ENCODE data around the gene ERBB4.

Gene ERBB4

GRCh38 chr2:212385241-212385640, 153.4 kb downstream of the ERBB4 start:
- CTCF ChIA-PET: no interaction called here
- no peaks in the 10 kb centered on the region for H3K4me1 Mint-ChIP-seq

DNA sequence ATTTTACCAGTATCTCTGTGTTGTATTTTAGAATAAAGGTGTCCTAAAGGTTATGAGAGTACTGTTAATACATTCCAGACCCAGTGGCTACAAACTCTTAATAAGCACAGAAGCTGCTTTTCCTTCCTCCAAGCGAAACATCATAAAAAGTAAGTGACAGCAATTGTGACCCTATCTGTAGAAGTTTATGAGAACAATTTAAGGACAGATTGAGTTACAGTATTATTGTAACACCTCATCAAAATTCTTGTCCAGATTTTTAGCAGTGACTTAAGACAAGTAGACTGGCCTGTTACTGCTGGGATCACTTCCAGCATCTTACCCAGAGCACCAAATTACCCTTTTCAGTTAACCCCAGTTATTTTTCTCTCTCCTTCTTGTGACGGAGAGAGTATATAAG, 154.6 kb downstream of the ERBB4 start:
- CTCF ChIA-PET: no interaction called here
- no peaks in the 10 kb centered on the region for H3K9me3 Mint-ChIP-seq
- no peaks in the 10 kb centered on the region for H3K4me1 Mint-ChIP-seq
- DNase-seq: no peak
- no peaks in the 10 kb centered on the region for H3K27me3 Mint-ChIP-seq
- no peak overlapping the region for H3K27ac Mint-ChIP-seq
- H3K36me3 Mint-ChIP-seq: no peaks in the 10 kb centered on the region
- H3K4me3 Mint-ChIP-seq: no peak overlapping the region

More at GRCh38 chr2:212385241-212385640, 153.4 kb downstream of the ERBB4 start:
- Mint-ChIP-seq H3K27me3 (no peaks in the 10 kb centered on the region), H3K4me3 (no peak overlapping the region), H3K9me3 (no peaks in the 10 kb centered on the region), H3K36me3 (no peaks in the 10 kb centered on the region), H3K27ac (no peak overlapping the region)
- DNase-seq: no peak

DNA sequence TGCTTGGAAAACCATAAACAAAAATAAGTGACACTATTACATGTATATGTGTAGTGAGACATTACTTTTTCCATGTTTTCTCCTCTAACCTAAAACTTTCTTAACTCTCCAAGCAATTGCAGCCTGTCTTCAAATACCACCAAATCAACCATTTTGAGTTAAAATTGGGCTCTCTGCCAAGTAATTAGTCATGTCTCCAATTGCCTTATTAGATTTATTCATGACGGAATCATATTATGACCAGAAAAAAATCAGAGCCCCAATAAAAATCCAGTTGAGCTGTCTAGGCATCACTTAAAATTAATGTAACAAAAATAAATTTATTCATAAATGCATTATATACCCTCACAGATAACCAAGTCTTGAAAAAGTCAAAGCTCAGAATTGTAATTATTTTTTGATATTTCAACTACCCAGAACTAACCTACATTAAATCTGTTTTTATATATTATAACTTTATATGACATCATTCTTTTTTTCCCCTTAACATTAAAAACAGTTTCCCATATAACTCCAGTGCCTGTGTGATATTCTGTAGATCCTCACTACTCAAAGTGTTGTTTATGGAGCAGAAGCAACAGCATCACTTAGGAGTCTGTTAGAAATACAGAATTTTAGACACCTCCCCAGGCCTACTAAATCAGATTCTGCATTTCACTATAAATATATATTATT, 157.0 kb downstream of the ERBB4 start:
- CTCF ChIA-PET: no interaction called here
- Mint-ChIP-seq H3K36me3 (no peaks in the 10 kb centered on the region), H3K9me3 (no peaks in the 10 kb centered on the region), H3K4me3 (no peak overlapping the region), H3K27me3 (no peaks in the 10 kb centered on the region), H3K4me1 (no peaks in the 10 kb centered on the region), H3K27ac (no peak overlapping the region)
- DNase-seq: no peak

- no peaks in the 10 kb centered on the region for H3K27me3 Mint-ChIP-seq
- H3K36me3 Mint-ChIP-seq: no peaks in the 10 kb centered on the region
- CTCF ChIA-PET: no interaction called here
These were observed 159.5 kb downstream of the ERBB4 start for GRCh38 chr2:212379103-212379502.

GRCh38 chr2:212367431-212367830, 171.2 kb downstream of the ERBB4 start:
- CTCF ChIA-PET: no interaction called here
- no peak for DNase-seq
- no peaks in the 10 kb centered on the region for H3K4me1 Mint-ChIP-seq
- no peak overlapping the region for H3K27ac Mint-ChIP-seq
- H3K27me3 Mint-ChIP-seq: no peaks in the 10 kb centered on the region
- H3K9me3 Mint-ChIP-seq: no peaks in the 10 kb centered on the region
- no peaks in the 10 kb centered on the region for H3K36me3 Mint-ChIP-seq
- no peak overlapping the region for H3K4me3 Mint-ChIP-seq

More at GRCh38 chr2:212379103-212379502, 159.5 kb downstream of the ERBB4 start:
- DNase-seq: no peak
- Mint-ChIP-seq H3K27ac (no peak overlapping the region), H3K4me3 (no peak overlapping the region), H3K4me1 (no peaks in the 10 kb centered on the region), H3K9me3 (no peaks in the 10 kb centered on the region)

DNA sequence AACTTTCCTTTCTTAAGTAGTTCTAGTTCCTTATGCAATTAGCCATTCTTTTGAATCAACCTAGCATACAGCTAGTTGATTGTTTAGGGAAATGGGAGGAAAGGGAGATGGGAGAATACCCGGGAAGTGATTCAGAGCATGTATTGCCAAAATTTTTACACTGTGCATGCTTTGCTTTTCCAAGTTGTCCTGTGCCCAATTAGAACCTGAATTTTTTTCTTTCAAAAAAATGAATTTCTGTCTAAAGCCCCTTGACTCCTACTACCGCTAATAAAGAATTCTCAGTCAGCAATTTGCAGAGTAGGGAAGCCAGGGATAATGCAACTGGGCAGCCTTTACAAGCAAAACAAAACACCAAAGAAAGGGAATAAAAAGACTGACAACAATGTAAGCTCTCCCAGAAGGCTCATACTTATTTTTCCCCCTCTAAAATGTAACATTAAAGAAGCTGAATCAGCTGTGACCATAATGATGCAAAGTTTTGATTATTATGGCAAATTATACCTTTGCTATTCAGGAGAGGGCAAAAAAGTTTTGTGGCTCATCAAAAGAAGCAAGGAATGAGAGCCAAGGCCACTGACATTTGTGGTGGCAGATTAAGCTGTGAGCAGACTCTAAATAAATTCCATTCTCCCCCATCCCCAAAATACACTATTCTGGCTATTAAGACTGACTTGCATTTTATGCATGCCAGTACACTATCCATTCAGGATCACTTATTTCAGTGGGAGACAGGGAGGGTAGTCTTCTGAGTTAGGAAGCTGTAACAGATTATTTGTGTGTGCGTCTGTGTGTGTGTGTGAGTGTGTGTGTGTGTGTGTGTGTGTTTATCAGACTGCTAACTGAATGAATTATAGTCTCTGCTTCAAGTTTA, 174.3 kb downstream of the ERBB4 start:
- DNase-seq: no peak
- CTCF ChIA-PET: no interaction called here
- Mint-ChIP-seq H3K27me3 (no peaks in the 10 kb centered on the region), H3K36me3 (no peaks in the 10 kb centered on the region), H3K9me3 (no peaks in the 10 kb centered on the region), H3K4me3 (no peak overlapping the region), H3K4me1 (no peaks in the 10 kb centered on the region), H3K27ac (no peak overlapping the region)

DNA sequence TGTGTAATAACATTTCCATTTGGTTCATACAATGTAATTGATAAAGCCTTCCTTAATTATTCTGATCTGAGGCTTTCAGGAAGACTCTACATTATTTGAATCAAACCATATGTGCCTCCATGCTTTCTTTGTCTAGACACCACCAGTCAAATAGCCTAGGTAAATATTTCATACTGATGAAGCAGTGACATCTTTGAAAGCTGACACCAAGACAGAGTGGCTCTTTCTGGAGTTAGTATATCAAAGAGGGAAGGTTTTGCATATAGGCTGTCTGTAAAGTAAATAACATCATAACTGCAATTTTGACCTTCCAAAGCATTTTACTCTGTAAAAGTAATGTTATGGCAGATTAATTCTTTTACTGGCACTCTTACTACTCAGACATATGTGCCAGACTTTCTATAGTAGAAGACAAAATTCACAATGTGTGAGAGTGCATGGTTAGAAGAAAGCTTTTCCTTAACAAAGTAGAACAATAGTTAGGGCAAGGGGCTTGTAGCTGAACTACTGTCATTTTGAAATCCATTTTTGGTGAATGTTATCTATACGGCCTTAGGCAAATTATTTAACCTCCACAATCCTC, 177.3 kb downstream of the ERBB4 start:
- Mint-ChIP-seq H3K27me3 (no peaks in the 10 kb centered on the region), H3K4me1 (no peaks in the 10 kb centered on the region), H3K9me3 (no peaks in the 10 kb centered on the region), H3K27ac (no peak overlapping the region), H3K4me3 (no peak overlapping the region), H3K36me3 (no peaks in the 10 kb centered on the region)
- CTCF ChIA-PET: no interaction called here
- no peak for DNase-seq

GRCh38 chr2:212360068-212360460, 178.5 kb downstream of the ERBB4 start:
- no peaks in the 10 kb centered on the region for H3K9me3 Mint-ChIP-seq
- CTCF ChIA-PET: no interaction called here

DNA sequence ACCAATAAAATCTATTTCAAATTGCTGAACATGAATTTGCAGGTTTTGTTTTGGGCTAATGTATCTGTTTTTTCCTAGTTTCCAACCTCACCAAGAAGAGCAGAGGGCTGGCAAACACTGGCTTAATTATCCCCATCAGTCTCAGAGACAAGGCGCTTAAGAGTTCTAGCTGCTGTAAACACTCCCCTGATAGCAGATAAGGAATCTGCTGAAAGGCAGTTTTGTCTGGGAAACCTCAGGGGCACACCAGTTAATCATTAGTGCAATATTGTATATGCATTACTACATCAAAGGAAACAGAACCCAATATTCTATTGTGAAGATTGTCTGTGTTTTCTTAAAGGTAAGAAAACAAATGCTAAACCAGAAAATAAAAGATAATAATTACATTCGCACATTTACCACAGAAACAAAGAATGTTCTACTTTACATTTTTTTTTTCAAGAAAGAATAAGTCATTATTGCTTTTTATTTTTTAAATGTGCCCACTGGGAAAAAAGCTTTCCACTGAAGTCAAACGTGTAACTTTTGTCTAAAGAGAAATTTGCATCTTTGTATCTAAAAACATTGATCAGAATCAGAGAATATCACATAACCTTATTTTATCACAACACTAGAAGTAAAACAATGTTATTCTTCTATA, 179.1 kb downstream of the ERBB4 start:
- CTCF ChIA-PET: no interaction called here
- no peaks in the 10 kb centered on the region for H3K36me3 Mint-ChIP-seq
- DNase-seq: no peak
- H3K9me3 Mint-ChIP-seq: no peaks in the 10 kb centered on the region
- no peak overlapping the region for H3K27ac Mint-ChIP-seq
- H3K27me3 Mint-ChIP-seq: no peaks in the 10 kb centered on the region
- no peak overlapping the region for H3K4me3 Mint-ChIP-seq
- no peaks in the 10 kb centered on the region for H3K4me1 Mint-ChIP-seq

More at GRCh38 chr2:212360068-212360460, 178.5 kb downstream of the ERBB4 start:
- no peaks in the 10 kb centered on the region for H3K36me3 Mint-ChIP-seq
- no peaks in the 10 kb centered on the region for H3K27me3 Mint-ChIP-seq
- H3K4me3 Mint-ChIP-seq: no peak overlapping the region
- no peaks in the 10 kb centered on the region for H3K4me1 Mint-ChIP-seq
- no peak for DNase-seq
- H3K27ac Mint-ChIP-seq: no peak overlapping the region

GRCh38 chr2:212357606-212358005, 181.0 kb downstream of the ERBB4 start:
- no peaks in the 10 kb centered on the region for H3K9me3 Mint-ChIP-seq
- CTCF ChIA-PET: no interaction called here
- no peaks in the 10 kb centered on the region for H3K4me1 Mint-ChIP-seq
- H3K27me3 Mint-ChIP-seq: no peaks in the 10 kb centered on the region
- no peak for DNase-seq
- H3K4me3 Mint-ChIP-seq: no peak overlapping the region
- H3K36me3 Mint-ChIP-seq: no peaks in the 10 kb centered on the region
- H3K27ac Mint-ChIP-seq: no peak overlapping the region

DNA sequence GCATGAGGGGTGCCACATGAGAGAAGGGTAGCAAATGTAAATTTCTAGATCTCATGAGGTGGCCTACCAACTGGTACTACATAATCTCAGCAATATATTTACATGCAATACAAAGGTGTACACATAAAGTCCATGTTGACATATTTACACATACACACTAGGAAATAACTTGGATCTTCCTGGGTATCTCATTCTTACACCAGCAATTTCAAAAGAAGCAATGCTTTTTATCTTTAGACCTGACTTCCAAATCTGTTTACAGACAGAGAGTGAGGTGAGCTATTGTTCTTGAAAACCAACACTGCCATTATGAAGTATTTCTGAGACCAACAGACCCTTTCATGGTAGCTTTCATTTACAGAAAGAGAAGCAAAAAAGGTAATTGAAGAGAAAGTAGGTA, 184.2 kb downstream of the ERBB4 start:
- H3K27me3 Mint-ChIP-seq: no peaks in the 10 kb centered on the region
- H3K4me3 Mint-ChIP-seq: no peak overlapping the region
- CTCF ChIA-PET: no interaction called here
- H3K36me3 Mint-ChIP-seq: no peaks in the 10 kb centered on the region
- DNase-seq: no peak
- no peaks in the 10 kb centered on the region for H3K4me1 Mint-ChIP-seq
- no peak overlapping the region for H3K27ac Mint-ChIP-seq
- no peaks in the 10 kb centered on the region for H3K9me3 Mint-ChIP-seq

DNA sequence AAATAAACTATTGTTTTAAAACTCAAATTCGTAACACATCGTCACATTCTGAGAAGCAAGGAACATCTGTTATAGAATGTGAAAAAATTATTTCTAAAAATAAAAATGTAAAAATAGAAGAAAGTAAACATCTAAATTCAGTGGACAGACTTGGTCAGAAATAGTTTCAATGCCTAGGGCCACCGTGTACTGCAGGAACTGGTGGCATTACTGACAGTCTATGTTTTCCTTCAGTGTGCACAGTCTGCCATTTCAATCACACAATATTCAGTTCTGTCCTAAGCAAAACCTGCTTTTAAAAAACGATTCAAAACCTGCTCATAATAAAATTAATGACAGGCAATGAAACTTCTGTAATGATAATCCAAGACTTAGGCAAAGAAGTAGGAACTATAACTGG, 190.1 kb downstream of the ERBB4 start:
- no peak overlapping the region for H3K27ac Mint-ChIP-seq
- no peaks in the 10 kb centered on the region for H3K9me3 Mint-ChIP-seq
- H3K36me3 Mint-ChIP-seq: no peaks in the 10 kb centered on the region
- no peaks in the 10 kb centered on the region for H3K4me1 Mint-ChIP-seq
- CTCF ChIA-PET: no interaction called here
- no peaks in the 10 kb centered on the region for H3K27me3 Mint-ChIP-seq
- DNase-seq: no peak
- H3K4me3 Mint-ChIP-seq: no peak overlapping the region

DNA sequence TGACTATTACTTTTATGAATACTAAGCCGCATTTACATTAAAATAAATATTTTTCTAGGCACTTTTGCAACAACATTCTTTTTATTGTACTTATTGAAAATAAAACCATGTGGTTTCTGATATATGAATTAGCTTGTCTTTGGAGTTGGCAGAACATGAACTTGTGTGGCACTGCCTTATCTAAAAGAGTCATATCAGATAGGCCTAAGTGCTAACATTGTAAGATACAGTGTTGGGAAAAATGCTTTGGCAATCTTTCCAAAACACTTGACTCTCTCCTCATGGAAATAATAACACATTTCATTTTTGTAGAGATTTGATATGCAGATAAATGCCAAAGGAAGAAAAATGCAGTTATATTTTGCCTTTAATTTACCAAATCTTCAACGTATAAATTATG, 191.7 kb downstream of the ERBB4 start:
- H3K36me3 Mint-ChIP-seq: no peaks in the 10 kb centered on the region
- no peak overlapping the region for H3K4me3 Mint-ChIP-seq
- no peak overlapping the region for H3K27ac Mint-ChIP-seq
- CTCF ChIA-PET: no interaction called here
- H3K9me3 Mint-ChIP-seq: no peaks in the 10 kb centered on the region
- H3K4me1 Mint-ChIP-seq: no peaks in the 10 kb centered on the region
- DNase-seq: no peak
- no peaks in the 10 kb centered on the region for H3K27me3 Mint-ChIP-seq

DNA sequence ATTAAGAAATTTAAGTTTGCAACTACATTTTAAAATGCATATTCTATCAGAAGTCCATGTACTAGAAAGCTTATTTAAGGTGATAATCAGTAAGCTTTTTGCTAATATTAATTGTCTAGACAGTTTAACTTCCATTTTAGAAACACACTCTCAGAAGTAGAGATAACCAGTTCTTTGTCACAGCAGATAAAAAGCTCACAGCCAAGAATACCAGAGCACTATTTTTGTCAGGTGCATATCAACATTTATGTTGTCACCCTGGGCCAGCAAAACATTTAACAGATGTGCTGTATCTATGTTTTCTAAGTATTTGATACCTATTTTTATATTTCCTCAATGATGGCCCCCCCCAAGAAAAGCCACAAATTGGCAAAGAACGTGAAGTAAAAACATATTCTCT, 192.6 kb downstream of the ERBB4 start:
- DNase-seq: no peak
- CTCF ChIA-PET: no interaction called here
- H3K27me3 Mint-ChIP-seq: no peaks in the 10 kb centered on the region
- H3K4me3 Mint-ChIP-seq: no peak overlapping the region
- H3K36me3 Mint-ChIP-seq: no peaks in the 10 kb centered on the region
- no peak overlapping the region for H3K27ac Mint-ChIP-seq
- H3K9me3 Mint-ChIP-seq: no peaks in the 10 kb centered on the region
- no peaks in the 10 kb centered on the region for H3K4me1 Mint-ChIP-seq

Measured in activated naive CD4-positive, alpha-beta T cell treated with anti-CD3 and anti-CD28 coated beads, Interleukin-2, amount 10 ng/mL, durations not matched to agents 7 days and 5 days (primary cell).